Duodenal mucosa (tissue), 2 donors: Measurements from ENCODE around the gene ADGRG3.

Experiments
- H3K27ac ChIP-seq: one replicate; pipeline ENCODE4 v1.7.0; 2013; ENCODE audit warnings: low read depth, low read length
- H3K27me3 ChIP-seq, 2 donors: one replicate each; pipeline ENCODE4 v1.7.0; 2013; ENCODE audit warnings: low read length in 2 of 2, control low read depth in 1 of 2; ENCODE audit not compliant: insufficient read depth in 2 of 2, control insufficient read depth in 1 of 2
- H3K36me3 ChIP-seq, 2 donors: one replicate each; pipeline ENCODE4 v1.7.0; 2013; ENCODE audit warnings: low read length in 2 of 2, control low read depth in 1 of 2; ENCODE audit not compliant: insufficient read depth in 2 of 2, control insufficient read depth in 1 of 2
- H3K4me1 ChIP-seq, 2 donors: one replicate each; pipeline ENCODE4 v1.7.0; 2013; ENCODE audit warnings: low read length in 2 of 2, control low read depth in 1 of 2; ENCODE audit not compliant: insufficient read depth in 2 of 2, control insufficient read depth in 1 of 2
- H3K4me3 ChIP-seq, 2 donors: one replicate each; pipeline ENCODE4 v1.7.0; 2013; ENCODE audit warnings: low read length in 2 of 2, low read depth in 1 of 2
- H3K9ac ChIP-seq, 2 donors: one replicate each; pipeline ENCODE4 v1.7.0; 2013; ENCODE audit warnings: low read length in 2 of 2, low read depth in 1 of 2
- H3K9me3 ChIP-seq, 2 donors: one replicate each; pipeline ENCODE4 v1.7.0; 2013; ENCODE audit warnings: low read length in 2 of 2, control low read depth in 1 of 2; ENCODE audit not compliant: control insufficient read depth in 1 of 2

Gene ADGRG3

GRCh38 chr16:57632568-57632967, 35.5 kb upstream of the ADGRG3 start:
- H3K9ac ChIP-seq = no peak overlapping the region
- peaks cover 0 to 6% of the 10 kb centered on the region in 2 donors for H3K36me3 ChIP-seq
- H3K9me3 ChIP-seq = no peaks in the 10 kb centered on the region
- no peak overlapping the region for H3K27ac ChIP-seq
- H3K27me3 ChIP-seq = no peaks in the 10 kb centered on the region
- H3K4me3 ChIP-seq = no peak overlapping the region
- peaks cover 41 to 51% of the 10 kb centered on the region in 2 donors for H3K4me1 ChIP-seq

DNA sequence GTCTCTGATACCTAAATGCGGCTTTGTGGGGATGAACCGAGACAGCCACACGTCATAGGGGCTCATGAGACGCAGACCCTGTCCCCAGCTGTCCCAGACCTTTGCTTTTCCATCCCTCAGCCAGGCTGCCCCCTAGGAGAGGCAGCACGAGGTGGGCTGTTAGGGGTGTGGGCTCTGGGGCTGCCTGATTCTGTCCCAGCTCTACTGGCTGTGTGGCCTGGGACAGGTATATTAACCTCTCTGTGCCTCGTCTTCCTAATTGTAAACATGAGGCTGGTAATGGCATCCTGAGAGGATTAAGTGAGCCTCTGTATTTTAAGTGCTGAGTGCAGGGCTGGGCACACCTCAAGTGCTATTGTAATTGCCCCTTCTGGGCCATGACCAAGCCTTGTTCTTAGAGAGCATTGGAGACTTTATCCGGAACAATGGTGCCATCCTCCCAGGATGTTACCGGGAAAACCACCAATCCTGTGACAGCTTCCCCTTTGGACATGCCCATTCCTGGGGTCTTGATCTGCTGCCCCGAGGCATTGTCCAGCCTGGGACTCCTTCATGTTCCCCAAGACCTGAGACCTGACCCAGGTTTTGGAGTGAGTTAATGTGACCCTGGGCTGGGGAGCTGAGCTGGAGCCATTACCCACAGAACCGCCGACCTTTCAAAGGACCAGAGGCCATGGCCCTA, 34.6 kb upstream of the ADGRG3 start:
- Histone ChIP-seq H3K27me3 (no peaks in the 10 kb centered on the region), H3K36me3 (peaks cover 0 to 6% of the 10 kb centered on the region in 2 donors), H3K27ac (no peak overlapping the region), H3K9me3 (no peaks in the 10 kb centered on the region), H3K4me3 (no peak overlapping the region), H3K4me1 (peaks cover 43 to 53% of the 10 kb centered on the region in 2 donors), H3K9ac (no peak overlapping the region)

- no peak overlapping the region for H3K9ac ChIP-seq
These were observed 33.9 kb upstream of the ADGRG3 start for GRCh38 chr16:57634171-57634570.

GRCh38 chr16:57635266-57636097, 32.6 kb upstream of the ADGRG3 start:
- H3K9ac ChIP-seq = peak overlapping the region; percentile 22 to 56
- peaks cover 41 to 49% of the 10 kb centered on the region in 2 donors for H3K4me1 ChIP-seq
- no peaks in the 10 kb centered on the region for H3K27me3 ChIP-seq
- no peaks in the 10 kb centered on the region for H3K9me3 ChIP-seq
- peak overlapping the region; percentile 57 for H3K27ac ChIP-seq
- H3K4me3 ChIP-seq = peak overlapping the region; percentile 45 to 53
- H3K36me3 ChIP-seq = peaks cover 0 to 6% of the 10 kb centered on the region in 2 donors

More at GRCh38 chr16:57634171-57634570, 33.9 kb upstream of the ADGRG3 start:
- H3K27ac ChIP-seq = no peak overlapping the region
- H3K36me3 ChIP-seq = peaks cover 0 to 6% of the 10 kb centered on the region in 2 donors
- no peaks in the 10 kb centered on the region for H3K27me3 ChIP-seq
- no peaks in the 10 kb centered on the region for H3K9me3 ChIP-seq
- H3K4me3 ChIP-seq = no peak overlapping the region
- H3K4me1 ChIP-seq = peaks cover 41 to 49% of the 10 kb centered on the region in 2 donors

DNA sequence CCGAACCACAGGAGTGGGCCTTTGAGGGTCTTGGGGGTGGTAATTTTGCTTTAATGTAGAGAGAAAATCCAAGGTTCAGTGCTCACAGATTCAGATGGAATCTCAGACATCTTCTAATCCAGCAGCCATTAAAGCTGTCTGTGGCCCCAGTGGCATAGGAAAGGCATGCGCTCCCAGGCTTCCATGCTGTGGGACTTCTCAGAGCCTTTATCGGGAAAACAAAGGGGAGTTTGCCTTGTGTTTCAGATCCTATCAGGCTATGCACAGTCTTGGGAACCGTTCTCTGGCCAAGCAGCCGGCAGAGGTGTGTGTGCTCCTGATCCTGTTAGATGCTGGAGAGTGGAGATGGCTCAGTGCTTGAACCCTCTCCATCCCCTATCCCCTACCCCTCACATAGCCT, 31.9 kb upstream of the ADGRG3 start:
- H3K9ac ChIP-seq = peak overlapping the region in 1 of 2 donors; percentile 9
- H3K27ac ChIP-seq = no peak overlapping the region
- no peaks in the 10 kb centered on the region for H3K27me3 ChIP-seq
- H3K9me3 ChIP-seq = no peaks in the 10 kb centered on the region
- peaks cover 0 to 6% of the 10 kb centered on the region in 2 donors for H3K36me3 ChIP-seq
- H3K4me3 ChIP-seq = no peak overlapping the region
- H3K4me1 ChIP-seq = peaks cover 41 to 49% of the 10 kb centered on the region in 2 donors

- Histone ChIP-seq H3K27me3 (no peaks in the 10 kb centered on the region), H3K4me3 (no peak overlapping the region), H3K27ac (no peak overlapping the region), H3K9me3 (no peaks in the 10 kb centered on the region), H3K36me3 (peaks cover 0 to 6% of the 10 kb centered on the region in 2 donors), H3K4me1 (peaks cover 41 to 49% of the 10 kb centered on the region in 2 donors), H3K9ac (no peak overlapping the region)
These were observed 31.1 kb upstream of the ADGRG3 start for GRCh38 chr16:57637020-57637419.

DNA sequence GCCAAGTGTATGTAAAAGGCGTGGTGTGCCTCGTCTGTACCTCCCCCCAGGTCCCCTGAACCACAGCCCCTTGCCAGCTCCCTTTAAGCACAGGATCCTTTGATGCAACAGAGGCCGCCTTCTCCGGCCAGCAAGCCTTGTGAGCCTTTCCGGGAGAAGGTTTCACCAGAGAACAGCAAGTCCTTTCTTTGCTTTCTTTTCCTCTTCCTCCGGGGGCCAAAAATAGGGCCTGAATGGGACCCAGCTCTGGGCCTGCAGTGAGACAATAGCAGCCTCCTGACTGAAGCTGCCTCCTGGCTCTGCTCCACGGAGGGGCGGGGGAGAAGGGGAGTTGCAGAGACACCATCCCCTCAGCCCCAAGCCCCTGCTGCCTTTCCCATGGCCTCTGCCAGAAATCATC, 30.7 kb upstream of the ADGRG3 start:
- Histone ChIP-seq H3K4me3 (no peak overlapping the region), H3K27me3 (no peaks in the 10 kb centered on the region), H3K4me1 (peaks cover 41 to 49% of the 10 kb centered on the region in 2 donors), H3K9me3 (no peaks in the 10 kb centered on the region), H3K9ac (no peak overlapping the region), H3K27ac (no peak overlapping the region), H3K36me3 (peaks cover 0 to 6% of the 10 kb centered on the region in 2 donors)

GRCh38 chr16:57637965-57638364, 30.1 kb upstream of the ADGRG3 start:
- Histone ChIP-seq H3K36me3 (peaks cover 0 to 4% of the 10 kb centered on the region in 2 donors), H3K4me1 (peaks cover 44 to 49% of the 10 kb centered on the region in 2 donors), H3K27me3 (no peaks in the 10 kb centered on the region), H3K9me3 (no peaks in the 10 kb centered on the region), H3K9ac (no peak overlapping the region), H3K27ac (no peak overlapping the region), H3K4me3 (no peak overlapping the region)

DNA sequence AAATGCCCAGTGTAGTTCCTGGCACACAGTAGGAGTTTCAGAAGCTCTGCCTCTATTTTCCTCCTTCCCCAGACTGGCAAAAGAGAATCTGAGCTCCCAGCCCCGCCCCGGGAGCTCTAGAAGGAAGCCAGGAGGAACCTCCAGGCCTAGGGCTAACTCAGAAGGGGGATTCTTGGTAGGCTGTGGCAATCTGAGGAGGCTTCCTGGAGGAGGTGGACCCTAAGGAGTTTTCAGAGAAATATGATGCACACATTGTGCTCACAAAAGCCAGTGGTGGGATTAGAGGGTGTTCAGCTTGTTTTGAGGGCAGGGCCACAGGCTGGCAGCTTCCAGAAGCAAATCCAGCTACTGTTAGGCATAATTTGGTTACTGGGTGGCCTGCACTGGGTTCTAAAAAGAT, 29.7 kb upstream of the ADGRG3 start:
- Histone ChIP-seq H3K27ac (no peak overlapping the region), H3K4me1 (peaks cover 48 to 52% of the 10 kb centered on the region in 2 donors), H3K9ac (no peak overlapping the region), H3K9me3 (no peaks in the 10 kb centered on the region), H3K4me3 (no peak overlapping the region), H3K27me3 (no peaks in the 10 kb centered on the region), H3K36me3 (peaks cover 0 to 3% of the 10 kb centered on the region in 2 donors)
